ENCODE results near the gene CYLD.

Gene CYLD

DNA sequence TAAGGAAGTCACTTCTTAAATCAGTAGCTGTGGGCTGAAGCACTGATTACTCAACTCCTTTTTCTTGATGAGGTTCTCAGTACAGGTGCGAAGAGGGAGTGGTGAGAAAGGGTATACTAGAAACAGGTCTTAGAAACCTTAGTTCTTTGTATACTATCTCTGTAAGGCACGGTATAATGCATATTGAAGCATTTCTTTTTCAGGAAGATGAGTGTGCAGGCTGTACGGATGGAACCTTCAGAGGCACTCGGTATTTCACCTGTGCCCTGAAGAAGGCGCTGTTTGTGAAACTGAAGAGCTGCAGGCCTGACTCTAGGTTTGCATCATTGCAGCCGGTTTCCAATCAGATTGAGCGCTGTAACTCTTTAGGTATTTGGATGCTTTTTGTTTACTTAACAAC is 39.2 kb downstream of the CYLD start:
- no peak overlapping the region for H3K4me2 ChIP-seq (ENCODE audit: low read length)
- TF ChIP-seq, protein P1, sequence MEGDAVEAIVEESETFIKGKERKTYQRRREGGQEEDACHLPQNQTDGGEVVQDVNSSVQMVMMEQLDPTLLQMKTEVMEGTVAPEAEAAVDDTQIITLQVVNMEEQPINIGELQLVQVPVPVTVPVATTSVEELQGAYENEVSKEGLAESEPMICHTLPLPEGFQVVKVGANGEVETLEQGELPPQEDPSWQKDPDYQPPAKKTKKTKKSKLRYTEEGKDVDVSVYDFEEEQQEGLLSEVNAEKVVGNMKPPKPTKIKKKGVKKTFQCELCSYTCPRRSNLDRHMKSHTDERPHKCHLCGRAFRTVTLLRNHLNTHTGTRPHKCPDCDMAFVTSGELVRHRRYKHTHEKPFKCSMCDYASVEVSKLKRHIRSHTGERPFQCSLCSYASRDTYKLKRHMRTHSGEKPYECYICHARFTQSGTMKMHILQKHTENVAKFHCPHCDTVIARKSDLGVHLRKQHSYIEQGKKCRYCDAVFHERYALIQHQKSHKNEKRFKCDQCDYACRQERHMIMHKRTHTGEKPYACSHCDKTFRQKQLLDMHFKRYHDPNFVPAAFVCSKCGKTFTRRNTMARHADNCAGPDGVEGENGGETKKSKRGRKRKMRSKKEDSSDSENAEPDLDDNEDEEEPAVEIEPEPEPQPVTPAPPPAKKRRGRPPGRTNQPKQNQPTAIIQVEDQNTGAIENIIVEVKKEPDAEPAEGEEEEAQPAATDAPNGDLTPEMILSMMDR (IDR thresholded peaks at IDR 0.05; ENCODE audit: low read length) = peak; percentile 11; the same call in 1 of the 2 replicates
- TF ChIP-seq EZH2 (IDR thresholded peaks at IDR 0.05; ENCODE audit: borderline replicate concordance, low read length) = no peak
- H3K9me2 ChIP-seq (ENCODE audit: low read depth, low read length) = no peaks in the 10 kb centered on the region
- no peaks in the 10 kb centered on the region for H3K9me3 ChIP-seq (ENCODE audit: low read length)
- H3F3A ChIP-seq (ENCODE audit: insufficient read depth, low read length) = no peaks in the 10 kb centered on the region
- no peaks in the 10 kb centered on the region for H4K20me1 ChIP-seq (ENCODE audit: insufficient read depth, low read length)
- no peaks in the 10 kb centered on the region for H3K27me3 ChIP-seq (ENCODE audit: insufficient read depth, low read length)
- H3K36me3 ChIP-seq (ENCODE audit: insufficient read depth, low read length) = peaks cover 24% of the 10 kb centered on the region; the same call in 1 of the 2 replicates
- H3K27ac ChIP-seq (ENCODE audit: low read depth, low read length, poor library complexity, severe bottlenecking) = no peak overlapping the region
- H3K4me3 ChIP-seq (ENCODE audit: low read depth, low read length, poor library complexity, severe bottlenecking) = no peak overlapping the region
- H2AFZ ChIP-seq (ENCODE audit: low read length) = no peak overlapping the region
- H3K9ac ChIP-seq (ENCODE audit: low read length) = no peak overlapping the region
- no peaks in the 10 kb centered on the region for H3K79me2 ChIP-seq (ENCODE audit: insufficient read depth, low read length)
- no peaks in the 10 kb centered on the region for H3K4me1 ChIP-seq (ENCODE audit: insufficient read depth, low read length, severe bottlenecking)

DNA sequence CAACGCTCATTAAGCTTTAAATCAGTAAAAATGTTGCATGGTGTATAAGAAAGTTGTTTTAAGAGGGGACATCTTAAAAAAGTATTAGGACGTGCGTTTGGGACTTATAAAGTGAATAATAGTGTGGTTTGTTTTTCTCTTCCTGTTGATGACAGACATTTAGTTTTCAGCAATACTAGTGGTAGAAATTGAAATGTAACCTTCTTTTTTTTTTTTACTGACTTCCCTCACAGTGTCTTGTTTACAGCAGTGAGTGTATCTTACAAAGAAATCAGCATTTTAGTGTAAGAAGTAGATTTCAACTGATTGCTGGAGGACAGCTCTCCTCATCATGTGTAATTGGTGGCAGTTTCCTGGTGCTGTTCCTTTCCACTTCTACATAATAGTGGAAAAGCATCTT is 39.6 kb downstream of the CYLD start:
- H3K9ac ChIP-seq (ENCODE audit: low read length) = no peak overlapping the region
- H3K27me3 ChIP-seq (ENCODE audit: insufficient read depth, low read length) = no peaks in the 10 kb centered on the region
- no peaks in the 10 kb centered on the region for H3K9me2 ChIP-seq (ENCODE audit: low read depth, low read length)
- H2AFZ ChIP-seq (ENCODE audit: low read length) = no peak overlapping the region
- H3K4me3 ChIP-seq (ENCODE audit: low read depth, low read length, poor library complexity, severe bottlenecking) = no peak overlapping the region
- no peaks in the 10 kb centered on the region for H3K9me3 ChIP-seq (ENCODE audit: low read length)
- H4K20me1 ChIP-seq (ENCODE audit: insufficient read depth, low read length) = no peaks in the 10 kb centered on the region
- no peaks in the 10 kb centered on the region for H3F3A ChIP-seq (ENCODE audit: insufficient read depth, low read length)
- no peak overlapping the region for H3K4me2 ChIP-seq (ENCODE audit: low read length)
- H3K4me1 ChIP-seq (ENCODE audit: insufficient read depth, low read length, severe bottlenecking) = no peaks in the 10 kb centered on the region
- no peak overlapping the region for H3K27ac ChIP-seq (ENCODE audit: low read depth, low read length, poor library complexity, severe bottlenecking)
- peaks cover 24% of the 10 kb centered on the region; the same call in 1 of the 2 replicates for H3K36me3 ChIP-seq (ENCODE audit: insufficient read depth, low read length)
- TF ChIP-seq, protein P1 (IDR thresholded peaks at IDR 0.05; ENCODE audit: low read length) = no peak
- TF ChIP-seq EZH2 (IDR thresholded peaks at IDR 0.05; ENCODE audit: borderline replicate concordance, low read length) = no peak
- no peaks in the 10 kb centered on the region for H3K79me2 ChIP-seq (ENCODE audit: insufficient read depth, low read length)

- H3F3A ChIP-seq (ENCODE audit: insufficient read depth, low read length) = no peaks in the 10 kb centered on the region; the same call in 1 of the 2 replicates
- no peak overlapping the region for H2AFZ ChIP-seq (ENCODE audit: low read length)
- no peak overlapping the region for H3K4me2 ChIP-seq (ENCODE audit: low read length)
- H4K20me1 ChIP-seq (ENCODE audit: insufficient read depth, low read length) = no peaks in the 10 kb centered on the region
- H3K4me1 ChIP-seq (ENCODE audit: insufficient read depth, low read length, severe bottlenecking) = no peaks in the 10 kb centered on the region
- H3K27ac ChIP-seq (ENCODE audit: low read depth, low read length, poor library complexity, severe bottlenecking) = no peak overlapping the region
- H3K27me3 ChIP-seq (ENCODE audit: insufficient read depth, low read length) = no peaks in the 10 kb centered on the region
- H3K79me2 ChIP-seq (ENCODE audit: insufficient read depth, low read length) = no peaks in the 10 kb centered on the region
- peaks cover 24% of the 10 kb centered on the region for H3K36me3 ChIP-seq (ENCODE audit: insufficient read depth, low read length)
- 0 out of 2 replicates have a peak, but pooled peaks cover 10% of the 10 kb centered on the region for H3K9me3 ChIP-seq (ENCODE audit: low read length)
- no peak overlapping the region for H3K9ac ChIP-seq (ENCODE audit: low read length)
- H3K9me2 ChIP-seq (ENCODE audit: low read depth, low read length) = no peaks in the 10 kb centered on the region
- no peak for TF ChIP-seq EZH2 (IDR thresholded peaks at IDR 0.05; ENCODE audit: borderline replicate concordance, low read length)
- TF ChIP-seq, protein P1 (IDR thresholded peaks at IDR 0.05; ENCODE audit: low read length) = no peak
- H3K4me3 ChIP-seq (ENCODE audit: low read depth, low read length, poor library complexity, severe bottlenecking) = no peak overlapping the region
Observed at GRCh38 chr16:50789757-50790156, 47.9 kb downstream of the CYLD start.
